GM18517 (cell line): ENCODE results near the gene PRKN.
"Not testable (repeated sequence)": the region's sequence is repeated elsewhere in the genome, so short reads cannot be mapped to it uniquely, and the experiment has no call there.

Source experiments
- ATAC-seq: cut with Tn5 transposase; IDR thresholded peaks from one replicate; pipeline ENCODE4 v1.9.1; 2021; ENCODE audit warnings: mild to moderate bottlenecking, moderate library complexity; ENCODE audit not compliant: unreplicated experiment

Gene PRKN

DNA sequence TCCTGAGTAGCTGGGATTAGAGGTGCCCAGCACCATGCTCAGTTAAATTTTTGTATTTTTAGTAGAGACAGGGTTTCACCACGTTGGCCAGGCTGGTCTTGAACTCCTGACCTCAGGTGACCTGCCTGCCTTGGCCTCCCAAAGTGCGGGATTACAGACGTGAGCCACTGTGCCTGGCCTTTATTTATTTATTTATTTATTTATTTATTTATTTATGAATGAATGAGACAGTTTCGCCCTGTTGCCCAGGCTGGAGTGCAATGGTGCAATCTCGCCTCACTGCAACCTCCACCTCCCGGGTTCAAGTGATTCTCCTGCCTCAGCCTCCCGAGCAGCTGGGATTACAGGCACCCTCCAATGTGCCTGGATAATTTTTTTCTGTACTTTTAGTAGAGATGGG is 48.7 kb downstream of the PRKN start:
- not testable (repeated sequence) for ATAC-seq

GRCh38 chr6:162675503-162675902 is 52.1 kb downstream of the PRKN start:
- no peak for ATAC-seq

DNA sequence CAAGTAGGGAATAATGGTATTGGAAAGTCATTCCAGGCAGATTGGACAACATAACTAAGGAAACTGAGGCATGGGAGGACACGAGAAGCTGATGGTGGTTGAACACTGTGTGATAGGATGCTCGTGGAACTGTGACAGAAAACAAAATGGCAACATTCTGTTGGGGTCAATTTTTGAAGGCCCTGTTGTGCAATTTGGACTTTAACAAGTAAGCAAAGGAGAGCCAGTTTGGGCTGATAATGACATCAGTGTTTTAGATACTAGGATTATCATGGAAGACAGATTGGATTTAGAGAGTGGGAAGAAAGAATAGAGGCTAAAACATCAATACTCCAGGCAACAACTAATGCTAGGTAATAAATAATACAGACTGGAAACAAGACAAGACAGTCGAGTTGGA is 53.1 kb downstream of the PRKN start:
- no peak for ATAC-seq

- no peak for ATAC-seq
Observed at GRCh38 chr6:162671580-162672165, 55.9 kb downstream of the PRKN start.

DNA sequence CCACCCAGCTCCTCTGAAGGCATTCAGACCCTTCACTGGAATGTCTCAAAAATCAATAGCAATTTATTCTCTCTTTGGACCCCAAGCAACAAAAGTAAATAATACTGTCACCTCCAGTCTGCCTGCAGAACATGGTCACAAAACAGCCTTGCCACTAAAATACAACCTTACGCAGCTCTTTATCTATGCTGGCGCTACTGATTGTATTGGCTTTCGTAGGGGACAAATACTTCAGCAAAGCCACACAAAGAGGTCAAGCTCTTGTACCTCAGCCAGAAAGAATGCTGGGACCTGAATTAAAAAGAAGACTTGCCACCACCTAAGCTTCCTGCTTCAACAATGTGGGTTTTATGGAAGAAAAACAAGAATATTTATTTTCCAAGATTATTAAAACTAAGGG is 57.2 kb downstream of the PRKN start:
- ATAC-seq: no peak

- ATAC-seq: no peak
Observed at GRCh38 chr6:162666246-162666645, 61.3 kb downstream of the PRKN start.

GRCh38 chr6:162653808-162654207 is 73.8 kb downstream of the PRKN start:
- ATAC-seq: no peak

GRCh38 chr6:162651505-162651904 is 76.1 kb downstream of the PRKN start:
- no peak for ATAC-seq

DNA sequence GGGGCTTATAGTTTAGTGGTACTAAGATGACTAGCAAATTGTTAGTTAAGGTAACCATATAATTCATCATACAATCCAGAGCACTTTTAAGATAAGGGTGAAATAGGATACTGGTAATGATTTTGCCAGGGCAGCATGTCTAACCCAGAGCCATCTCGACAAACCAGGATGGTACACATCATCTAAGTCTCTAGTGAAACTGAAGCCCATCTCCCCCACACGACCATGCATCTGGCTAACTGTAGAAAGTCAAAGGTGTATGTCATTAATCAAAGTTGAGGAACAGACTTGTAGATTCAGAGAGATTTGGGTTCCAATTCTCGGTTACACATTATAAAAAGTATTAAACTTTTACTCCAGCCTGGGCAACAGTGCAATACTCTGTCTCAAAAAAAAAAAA is 78.3 kb downstream of the PRKN start:
- no peak for ATAC-seq

- ATAC-seq: no peak
Observed at GRCh38 chr6:162644153-162644552, 83.4 kb downstream of the PRKN start.

DNA sequence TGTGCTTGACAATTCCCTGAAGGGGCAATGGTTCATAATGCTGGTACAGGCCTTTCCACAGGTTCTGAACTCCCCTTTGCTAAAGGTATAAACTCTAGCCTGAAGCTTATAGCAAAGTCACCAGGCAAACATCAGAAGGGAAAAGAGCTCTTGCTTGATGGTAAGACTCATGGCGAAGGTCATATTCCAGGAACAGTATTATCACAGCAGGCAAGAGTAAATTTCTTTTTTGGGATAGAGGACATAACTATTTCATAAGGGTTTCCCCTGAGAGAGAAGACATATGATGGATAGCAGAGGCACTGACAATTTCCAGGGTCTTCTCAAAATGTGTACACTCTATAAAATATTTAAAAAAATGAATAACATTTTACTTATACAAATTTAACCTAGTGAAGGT is 86.8 kb downstream of the PRKN start:
- ATAC-seq: no peak

DNA sequence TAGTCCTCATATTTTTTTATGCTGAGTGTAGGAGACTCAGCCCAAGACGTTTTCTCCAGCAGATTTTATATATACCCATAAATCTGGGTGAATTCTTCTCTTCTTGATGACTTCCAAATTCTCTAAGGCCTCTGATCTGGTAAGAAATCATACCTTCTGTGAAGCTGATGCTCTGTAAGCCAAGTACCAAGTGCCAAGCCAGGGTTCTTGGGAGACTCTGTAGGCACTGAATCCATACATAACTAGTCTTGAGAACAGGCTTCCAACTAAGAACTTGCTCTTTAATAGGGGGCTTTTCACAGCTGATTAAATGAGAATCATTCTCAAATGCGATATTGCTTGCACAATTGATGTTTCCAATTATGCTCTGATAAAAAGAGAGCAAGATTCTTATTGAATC is 87.6 kb downstream of the PRKN start:
- ATAC-seq: no peak

- no peak for ATAC-seq
Observed at GRCh38 chr6:162638931-162639574, 88.5 kb downstream of the PRKN start.

GRCh38 chr6:162637317-162637716 is 90.2 kb downstream of the PRKN start:
- no peak for ATAC-seq

DNA sequence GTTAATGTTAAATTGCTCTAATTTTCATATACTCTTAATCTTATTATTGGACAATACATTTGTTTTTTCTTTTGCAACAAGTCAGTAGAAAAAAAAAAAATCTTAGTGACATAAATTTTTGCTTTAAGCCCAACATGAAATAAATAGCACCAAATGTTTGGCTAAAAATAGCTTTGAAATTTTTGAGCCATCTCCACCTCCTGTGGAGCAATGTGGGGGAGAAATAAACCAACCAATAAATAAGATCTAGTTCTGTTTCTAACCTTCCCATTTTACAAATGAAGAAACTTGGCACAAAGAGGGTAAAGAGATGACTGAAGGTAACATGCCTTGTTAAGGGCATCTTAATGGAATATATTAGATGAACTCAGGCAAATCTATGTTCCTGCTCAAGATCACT is 91.4 kb downstream of the PRKN start:
- ATAC-seq: no peak

DNA sequence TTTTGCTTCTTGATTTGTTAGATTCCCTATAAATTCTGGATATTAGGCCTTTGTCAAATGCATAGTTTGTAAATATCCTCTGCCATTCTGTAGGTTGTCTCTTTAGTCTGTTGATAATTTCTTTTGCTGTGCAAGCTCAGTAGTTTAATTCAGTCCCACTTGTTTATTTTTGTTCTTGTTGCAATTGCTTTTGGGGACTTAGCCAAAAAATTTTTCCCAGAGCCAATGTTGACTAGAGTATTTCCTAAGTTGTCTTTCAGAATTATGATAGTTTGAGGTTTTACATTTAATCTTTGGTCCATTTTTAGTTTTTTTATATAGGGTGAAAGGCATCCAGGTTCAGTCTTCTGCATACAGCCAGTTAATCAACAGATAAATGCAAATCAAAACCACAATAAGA is 96.0 kb downstream of the PRKN start:
- ATAC-seq: no peak

DNA sequence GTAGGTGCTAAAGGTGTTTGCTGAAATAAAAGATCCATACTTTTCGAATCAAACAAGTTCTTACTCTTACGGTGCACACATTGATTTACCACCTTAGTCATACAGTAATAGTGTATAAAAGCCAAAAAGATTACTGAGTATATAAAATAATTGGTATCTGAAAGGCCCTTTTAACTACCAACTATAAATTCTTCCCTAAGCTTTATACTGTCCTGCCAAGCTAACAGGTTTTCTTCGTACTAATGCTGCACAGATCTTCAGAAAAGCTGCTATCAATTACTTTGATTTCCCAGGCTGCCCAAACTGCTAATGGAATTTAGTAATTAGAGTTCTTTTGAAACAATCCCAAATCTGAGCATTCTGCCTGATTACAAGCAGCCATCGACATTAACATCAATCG is 97.5 kb downstream of the PRKN start:
- ATAC-seq: no peak

DNA sequence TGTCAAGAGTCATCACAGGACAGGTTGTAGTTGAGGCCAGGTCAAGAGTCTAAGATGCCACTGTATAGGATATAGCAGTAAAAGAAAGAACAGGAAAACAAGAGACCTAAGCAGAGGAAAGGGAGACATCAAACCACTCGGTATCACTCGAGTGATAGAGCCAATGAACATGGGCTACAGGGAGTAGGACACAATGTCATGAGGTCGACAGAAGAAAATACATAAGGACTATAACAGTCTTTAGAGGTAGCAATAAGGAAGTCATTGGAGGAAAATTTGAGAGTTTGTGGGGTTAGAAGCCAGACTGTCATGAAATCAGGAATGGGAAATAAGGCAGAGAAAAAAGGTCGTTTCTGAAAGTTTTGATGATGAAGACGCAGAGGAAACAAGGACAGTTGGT is 99.7 kb downstream of the PRKN start:
- ATAC-seq: no peak

DNA sequence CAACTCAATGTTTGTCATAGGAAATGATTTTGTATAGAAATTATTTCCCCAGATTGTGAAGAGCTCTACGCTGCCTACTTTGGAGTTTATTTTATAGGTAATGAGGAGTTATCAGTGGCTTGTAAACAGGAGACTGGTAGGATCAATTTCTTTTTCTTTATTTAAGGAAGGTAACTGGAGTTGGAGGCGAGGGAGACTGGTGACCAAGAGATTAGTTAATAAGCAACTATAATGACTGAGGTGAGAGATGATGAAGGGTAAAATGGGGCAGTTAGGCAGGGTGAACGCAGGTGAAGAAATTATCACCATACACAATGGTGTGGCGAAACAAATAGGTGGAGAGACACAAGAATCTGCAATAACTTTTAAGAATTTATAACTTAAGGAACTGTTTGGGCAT is 100.2 kb downstream of the PRKN start:
- ATAC-seq: no peak

DNA sequence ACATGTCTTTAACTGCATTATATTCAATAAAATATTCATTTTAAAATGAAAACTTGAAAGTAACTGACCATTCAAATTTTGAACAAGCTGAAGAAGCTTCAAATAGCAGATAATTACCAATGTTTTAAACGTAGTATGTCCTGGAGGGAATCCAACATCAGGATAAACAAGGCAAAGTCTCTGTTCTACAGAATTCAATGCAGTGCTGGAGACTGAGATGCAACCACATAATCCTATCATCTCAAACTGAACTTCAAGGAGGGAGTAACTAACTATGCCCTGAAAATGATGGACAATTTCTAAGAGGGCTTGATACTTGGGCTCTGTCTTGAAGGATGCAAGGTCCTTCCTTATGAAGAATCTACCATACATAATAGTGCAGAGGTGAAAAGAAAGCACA is 100.7 kb downstream of the PRKN start:
- ATAC-seq: no peak

- ATAC-seq: no peak
Observed at GRCh38 chr6:162625846-162626540, 101.6 kb downstream of the PRKN start.

DNA sequence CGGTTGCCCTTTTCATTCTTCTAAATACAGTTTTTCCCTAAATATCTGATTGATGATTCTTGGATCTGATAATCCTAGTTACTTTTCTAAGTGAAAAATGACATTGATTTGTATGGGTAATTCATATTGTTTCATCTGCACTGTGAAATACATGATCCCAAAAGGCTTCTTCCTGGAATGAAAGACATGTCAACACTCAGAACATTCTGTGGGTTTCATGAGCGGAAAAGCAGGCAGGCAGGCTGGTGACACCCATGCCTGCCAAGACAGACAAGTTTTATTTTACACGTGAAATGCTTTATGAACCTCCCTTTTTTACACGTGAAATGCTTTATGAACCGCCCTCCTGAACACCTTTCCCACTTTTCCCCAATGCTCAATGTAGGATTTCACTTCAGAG is 105.0 kb downstream of the PRKN start:
- no peak for ATAC-seq

- ATAC-seq: no peak
Observed at GRCh38 chr6:162621246-162621645, 106.3 kb downstream of the PRKN start.
